ENCODE results near the gene OR2B2. TPM values are rescaled to one million over a fixed set of nuclear protein-coding genes. Genes with fewer than 3 reads are reported as not detected.
"Not testable (repeated sequence)": the region's sequence is repeated elsewhere in the genome, so short reads cannot be mapped to it uniquely, and the experiment has no call there.

The OR2B2 gene
- not detected in 2 replicates for total RNA-seq (ENCODE audit: low replicate concordance)
- long read RNA-seq: 0 reads

DNA sequence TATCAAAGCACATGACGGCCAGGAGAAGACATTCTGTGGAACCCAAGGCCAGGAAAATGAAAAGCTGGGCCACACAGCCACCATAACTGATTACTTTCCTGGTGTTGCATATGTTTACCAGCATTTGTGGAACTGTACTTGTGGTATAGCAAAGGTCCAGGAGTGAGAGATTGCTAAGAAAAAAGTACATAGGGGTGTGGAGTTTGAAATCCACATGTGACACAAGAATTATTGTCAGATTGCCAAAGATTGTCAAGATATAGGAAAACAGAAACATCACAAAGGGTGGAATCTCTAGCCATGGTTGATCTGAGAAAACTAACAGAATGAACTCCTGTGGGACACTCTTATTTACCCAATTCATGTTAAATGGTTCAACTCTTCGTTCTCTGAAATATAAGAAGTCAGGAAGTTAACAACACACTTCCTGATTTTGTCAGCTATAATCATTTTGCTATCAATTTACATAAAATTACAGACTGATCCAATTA, at the start of gene OR2B2:
OR2B2 (minus strand) TSS at position 441 of the 491 bp plus-strand sequence; CDS start at position 364, 77 bp downstream.
- Mint-ChIP-seq H3K4me1 (ENCODE audit: unreplicated experiment) (no peaks in the 10 kb centered on the region), H3K27me3 (no peaks in the 10 kb centered on the region), H3K27ac (no peak within 1 kb of the TSS), H3K4me3 (no peak within 1 kb of the TSS), H3K36me3 (no peaks in the 10 kb centered on the region), H3K9me3 (no peaks in the 10 kb centered on the region)
- no peak for DNase-seq (ENCODE audit: extremely low spot score, unreplicated experiment)
- TF ChIP-seq, protein P1, sequence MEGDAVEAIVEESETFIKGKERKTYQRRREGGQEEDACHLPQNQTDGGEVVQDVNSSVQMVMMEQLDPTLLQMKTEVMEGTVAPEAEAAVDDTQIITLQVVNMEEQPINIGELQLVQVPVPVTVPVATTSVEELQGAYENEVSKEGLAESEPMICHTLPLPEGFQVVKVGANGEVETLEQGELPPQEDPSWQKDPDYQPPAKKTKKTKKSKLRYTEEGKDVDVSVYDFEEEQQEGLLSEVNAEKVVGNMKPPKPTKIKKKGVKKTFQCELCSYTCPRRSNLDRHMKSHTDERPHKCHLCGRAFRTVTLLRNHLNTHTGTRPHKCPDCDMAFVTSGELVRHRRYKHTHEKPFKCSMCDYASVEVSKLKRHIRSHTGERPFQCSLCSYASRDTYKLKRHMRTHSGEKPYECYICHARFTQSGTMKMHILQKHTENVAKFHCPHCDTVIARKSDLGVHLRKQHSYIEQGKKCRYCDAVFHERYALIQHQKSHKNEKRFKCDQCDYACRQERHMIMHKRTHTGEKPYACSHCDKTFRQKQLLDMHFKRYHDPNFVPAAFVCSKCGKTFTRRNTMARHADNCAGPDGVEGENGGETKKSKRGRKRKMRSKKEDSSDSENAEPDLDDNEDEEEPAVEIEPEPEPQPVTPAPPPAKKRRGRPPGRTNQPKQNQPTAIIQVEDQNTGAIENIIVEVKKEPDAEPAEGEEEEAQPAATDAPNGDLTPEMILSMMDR (conservative IDR thresholded peaks at IDR 0.05): no peak

DNA sequence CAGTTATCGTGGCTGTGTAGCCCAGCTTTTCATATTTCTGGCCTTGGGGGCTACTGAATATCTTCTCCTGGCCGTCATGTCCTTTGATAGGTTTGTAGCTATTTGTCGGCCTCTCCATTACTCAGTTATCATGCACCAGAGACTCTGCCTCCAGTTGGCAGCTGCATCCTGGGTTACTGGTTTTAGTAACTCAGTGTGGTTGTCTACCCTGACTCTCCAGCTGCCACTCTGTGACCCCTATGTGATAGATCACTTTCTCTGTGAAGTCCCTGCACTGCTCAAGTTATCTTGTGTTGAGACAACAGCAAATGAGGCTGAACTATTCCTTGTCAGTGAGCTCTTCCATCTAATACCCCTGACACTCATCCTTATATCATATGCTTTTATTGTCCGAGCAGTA, 45.3 kb upstream of the OR2B2 start:
- Mint-ChIP-seq H3K4me1 (ENCODE audit: unreplicated experiment) (no peaks in the 10 kb centered on the region), H3K4me3 (no peak overlapping the region), H3K36me3 (no peaks in the 10 kb centered on the region), H3K27me3 (peaks cover 13% of the 10 kb centered on the region), H3K27ac (no peak overlapping the region), H3K9me3 (no peaks in the 10 kb centered on the region)
- DNase-seq (ENCODE audit: extremely low spot score, unreplicated experiment): no peak
- TF ChIP-seq, protein P1 (conservative IDR thresholded peaks at IDR 0.05): no peak

DNA sequence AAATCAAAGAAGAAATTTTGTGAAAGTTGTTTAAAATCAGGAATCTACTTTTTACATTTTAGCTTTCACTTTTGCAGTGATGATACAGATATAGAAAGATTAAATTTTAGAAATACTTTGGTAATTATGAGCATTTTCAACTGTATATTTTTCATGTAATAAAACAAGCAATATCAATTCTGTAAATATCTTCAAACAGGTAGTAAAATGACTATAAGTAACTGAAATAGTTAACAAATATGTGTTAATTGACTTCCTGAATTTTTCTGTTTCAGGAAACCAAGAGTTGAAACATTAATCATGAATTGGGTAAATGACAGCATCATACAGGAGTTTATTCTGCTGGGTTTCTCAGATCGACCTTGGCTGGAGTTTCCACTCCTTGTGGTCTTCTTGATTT, 44.7 kb upstream of the OR2B2 start, which contains the start of gene OR2B6:
OR2B6 (plus strand) TSS at position 301 of the 400 bp plus-strand sequence; CDS start at position 301, 0 bp downstream.
- H3K4me1 Mint-ChIP-seq (ENCODE audit: unreplicated experiment): no peaks in the 10 kb centered on the region
- no peak within 1 kb of the TSS for H3K27ac Mint-ChIP-seq
- no peak within 1 kb of the TSS for H3K4me3 Mint-ChIP-seq

DNA sequence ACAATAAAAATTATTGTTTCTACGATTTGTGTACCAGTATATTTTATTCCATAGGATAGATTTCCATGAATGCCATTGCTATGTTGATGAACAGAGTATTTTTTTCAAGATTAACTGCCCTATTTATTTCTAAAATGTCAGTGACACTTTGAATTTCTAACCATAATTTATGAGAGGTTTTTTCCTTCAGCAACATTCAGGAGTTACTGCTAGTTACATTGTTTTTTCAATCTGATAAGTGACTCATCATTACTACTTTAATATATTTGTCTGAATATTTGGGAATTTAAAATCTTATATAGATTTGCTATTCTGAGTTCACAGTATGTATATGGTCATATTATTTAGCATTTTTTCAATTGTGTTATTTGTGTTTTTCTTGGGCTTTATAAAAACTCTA, 38.8 kb upstream of the OR2B2 start:
- Mint-ChIP-seq H3K4me3 (no peak overlapping the region), H3K4me1 (ENCODE audit: unreplicated experiment) (no peaks in the 10 kb centered on the region), H3K36me3 (no peaks in the 10 kb centered on the region), H3K9me3 (no peaks in the 10 kb centered on the region), H3K27me3 (peaks cover 16% of the 10 kb centered on the region), H3K27ac (no peak overlapping the region)
- no peak for DNase-seq (ENCODE audit: extremely low spot score, unreplicated experiment)
- TF ChIP-seq, protein P1 (conservative IDR thresholded peaks at IDR 0.05): no peak

More for the DNA sequence above, 44.7 kb upstream of the OR2B2 start, which contains the start of gene OR2B6:
- Mint-ChIP-seq H3K36me3 (no peaks in the 10 kb centered on the region), H3K27me3 (peaks cover 17% of the 10 kb centered on the region), H3K9me3 (no peaks in the 10 kb centered on the region)
- DNase-seq (ENCODE audit: extremely low spot score, unreplicated experiment): no peak
- TF ChIP-seq, protein P1 (conservative IDR thresholded peaks at IDR 0.05): no peak

DNA sequence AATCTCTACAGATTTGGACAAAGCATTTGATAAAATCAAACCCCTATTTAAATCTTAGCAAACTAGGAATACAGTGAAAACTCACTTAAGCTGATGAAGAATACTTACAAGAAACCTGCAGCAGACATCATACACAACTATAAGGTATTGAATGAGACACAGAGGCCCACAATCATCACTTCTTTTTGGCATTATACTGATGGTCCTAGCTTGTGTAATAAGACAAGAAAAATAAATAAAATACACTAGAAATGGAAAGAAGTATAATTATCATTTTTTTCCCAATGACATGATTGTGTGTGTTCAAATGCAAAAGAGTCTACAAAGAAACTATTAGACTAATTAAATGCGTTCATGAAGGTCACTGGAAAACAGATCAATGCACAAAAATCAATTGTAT, 36.0 kb upstream of the OR2B2 start:
- no peaks in the 10 kb centered on the region for H3K9me3 Mint-ChIP-seq
- H3K27ac Mint-ChIP-seq: no peak overlapping the region
- TF ChIP-seq, protein P1 (conservative IDR thresholded peaks at IDR 0.05): no peak
- H3K4me3 Mint-ChIP-seq: no peak overlapping the region
- H3K4me1 Mint-ChIP-seq (ENCODE audit: unreplicated experiment): no peaks in the 10 kb centered on the region
- no peaks in the 10 kb centered on the region for H3K36me3 Mint-ChIP-seq
- no peak for DNase-seq (ENCODE audit: extremely low spot score, unreplicated experiment)
- peaks cover 16% of the 10 kb centered on the region for H3K27me3 Mint-ChIP-seq

DNA sequence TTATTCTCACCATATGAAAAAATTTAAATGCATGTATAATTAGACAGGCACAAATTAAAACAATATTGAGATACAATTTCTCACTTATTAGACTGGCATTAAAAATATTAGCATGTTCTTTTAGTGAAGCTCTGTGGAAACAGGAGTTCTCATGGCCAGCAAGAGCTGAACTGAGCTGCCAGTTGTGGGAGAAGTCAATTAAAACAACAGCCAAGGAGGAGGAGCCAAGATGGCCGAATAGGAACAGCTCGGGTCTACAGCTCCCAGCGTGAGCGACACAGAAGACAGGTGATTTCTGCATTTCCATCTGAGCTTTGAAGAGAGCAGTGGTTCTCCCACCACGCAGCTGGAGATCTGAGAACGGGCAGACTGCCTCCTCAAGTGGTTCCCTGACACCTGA, 30.9 kb upstream of the OR2B2 start:
- not testable (repeated sequence) for H3K4me3 Mint-ChIP-seq; H3K36me3 Mint-ChIP-seq; H3K9me3 Mint-ChIP-seq; H3K4me1 Mint-ChIP-seq (ENCODE audit: unreplicated experiment); H3K27ac Mint-ChIP-seq; DNase-seq (ENCODE audit: extremely low spot score, unreplicated experiment)
- H3K27me3 Mint-ChIP-seq: peaks cover 37% of the 10 kb centered on the region
